Measurements from ENCODE around the gene MLF2. TPM values are rescaled to one million over a fixed set of nuclear protein-coding genes. Genes with fewer than 3 reads are reported as not detected.

Gene MLF2
- total and polyA plus RNA-seq, 2 of the 13 experiments (the other 11 are each of a cell fraction or from before 2014, with no cell fraction given), result 88.1 to 167 TPM

- TF ChIP-seq NR2F6 (IDR thresholded peaks at IDR 0.05) (no peak), NR2F6 (CRISPR knock-in tag; IDR thresholded peaks at IDR 0.05) (no peak; the same call in 1 of the 2 replicates), MAZ (IDR thresholded peaks at IDR 0.05; ENCODE audit: borderline replicate concordance, low read depth, low read length) (peak; percentile 20; the same call in 1 of the 2 replicates), MAZ (CRISPR knock-in tag; IDR thresholded peaks at IDR 0.05; ENCODE audit: low read depth) (0 out of 2 replicates have a peak, but pooled peaks have one; percentile 57), ZNF17 (CRISPR knock-in tag; IDR thresholded peaks at IDR 0.05) (no peak), WIZ (CRISPR knock-in tag; IDR thresholded peaks at IDR 0.05) (no peak), E2F1 (CRISPR knock-in tag; IDR thresholded peaks at IDR 0.05) (no peak), GATA4 (IDR thresholded peaks at IDR 0.05; ENCODE audit: borderline replicate concordance, low read depth) (peak; percentile 39; the same call in 1 of the 2 replicates), MEF2D (CRISPR knock-in tag; IDR thresholded peaks at IDR 0.05) (no peak), SRSF1 (optimal IDR thresholded peaks at IDR 0.05; ENCODE audit: low read depth, low read length) (no peak), ZSCAN20 (CRISPR knock-in tag; IDR thresholded peaks at IDR 0.05; ENCODE audit: borderline replicate concordance) (no peak), THYN1 (CRISPR knock-in tag; IDR thresholded peaks at IDR 0.05; ENCODE audit: borderline replicate concordance, low read depth) (no peak), SRSF9 (IDR thresholded peaks at IDR 0.05; ENCODE audit: borderline replicate concordance, insufficient read depth, low read depth, low read length, poor library complexity, severe bottlenecking) (no peak), NPAS2 (CRISPR knock-in tag; IDR thresholded peaks at IDR 0.05; ENCODE audit: borderline replicate concordance) (no peak), ZNF317 (CRISPR knock-in tag; IDR thresholded peaks at IDR 0.05) (no peak), FOXC1 (CRISPR knock-in tag; IDR thresholded peaks at IDR 0.05; ENCODE audit: borderline replicate concordance) (0 out of 2 replicates have a peak, but pooled peaks have one; percentile 25), ZFP82 (CRISPR knock-in tag; IDR thresholded peaks at IDR 0.05; ENCODE audit: borderline replicate concordance) (peak; percentile 75; the same call in 1 of the 2 replicates)
- TF ChIP-seq, protein P1, sequence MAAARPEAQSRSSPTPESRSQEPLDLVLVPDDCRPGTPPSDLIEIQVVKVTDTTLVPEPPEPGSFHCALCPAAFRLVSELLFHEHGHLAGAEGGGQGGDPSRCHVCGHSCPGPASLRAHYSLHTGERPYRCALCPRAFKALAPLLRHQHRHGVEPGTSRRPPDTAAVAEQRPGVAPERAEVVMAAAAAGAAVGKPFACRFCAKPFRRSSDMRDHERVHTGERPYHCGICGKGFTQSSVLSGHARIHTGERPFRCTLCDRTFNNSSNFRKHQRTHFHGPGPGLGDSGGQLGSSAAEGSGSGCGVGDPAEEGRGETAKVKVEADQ (CRISPR knock-in tag; IDR thresholded peaks at IDR 0.05; ENCODE audit: borderline replicate concordance), result no peak
- TF ChIP-seq, protein P2, sequence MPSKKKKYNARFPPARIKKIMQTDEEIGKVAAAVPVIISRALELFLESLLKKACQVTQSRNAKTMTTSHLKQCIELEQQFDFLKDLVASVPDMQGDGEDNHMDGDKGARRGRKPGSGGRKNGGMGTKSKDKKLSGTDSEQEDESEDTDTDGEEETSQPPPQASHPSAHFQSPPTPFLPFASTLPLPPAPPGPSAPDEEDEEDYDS (CRISPR knock-in tag; IDR thresholded peaks at IDR 0.05), result peak; percentile 97
- TF ChIP-seq, protein P3, sequence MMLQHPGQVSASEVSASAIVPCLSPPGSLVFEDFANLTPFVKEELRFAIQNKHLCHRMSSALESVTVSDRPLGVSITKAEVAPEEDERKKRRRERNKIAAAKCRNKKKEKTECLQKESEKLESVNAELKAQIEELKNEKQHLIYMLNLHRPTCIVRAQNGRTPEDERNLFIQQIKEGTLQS (CRISPR knock-in tag; IDR thresholded peaks at IDR 0.05), result no peak
- TF ChIP-seq, protein P4, sequence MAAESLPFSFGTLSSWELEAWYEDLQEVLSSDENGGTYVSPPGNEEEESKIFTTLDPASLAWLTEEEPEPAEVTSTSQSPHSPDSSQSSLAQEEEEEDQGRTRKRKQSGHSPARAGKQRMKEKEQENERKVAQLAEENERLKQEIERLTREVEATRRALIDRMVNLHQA (CRISPR knock-in tag; IDR thresholded peaks at IDR 0.05), result no peak
- TF ChIP-seq, protein P5, sequence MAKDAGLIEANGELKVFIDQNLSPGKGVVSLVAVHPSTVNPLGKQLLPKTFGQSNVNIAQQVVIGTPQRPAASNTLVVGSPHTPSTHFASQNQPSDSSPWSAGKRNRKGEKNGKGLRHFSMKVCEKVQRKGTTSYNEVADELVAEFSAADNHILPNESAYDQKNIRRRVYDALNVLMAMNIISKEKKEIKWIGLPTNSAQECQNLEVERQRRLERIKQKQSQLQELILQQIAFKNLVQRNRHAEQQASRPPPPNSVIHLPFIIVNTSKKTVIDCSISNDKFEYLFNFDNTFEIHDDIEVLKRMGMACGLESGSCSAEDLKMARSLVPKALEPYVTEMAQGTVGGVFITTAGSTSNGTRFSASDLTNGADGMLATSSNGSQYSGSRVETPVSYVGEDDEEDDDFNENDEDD (CRISPR knock-in tag; IDR thresholded peaks at IDR 0.05; ENCODE audit: borderline replicate concordance), result no peak
These were observed 13.0 kb upstream of the MLF2 start, which contains the start of gene PTMS (continued) for GRCh38 chr12:6765634-6766581.
